Measurements from ENCODE around the gene ANAPC13.

GRCh38 chr3:134448664-134449063, 37.1 kb downstream of the ANAPC13 start:
- TF ChIP-seq EZH2phosphoT487 (IDR thresholded peaks at IDR 0.05; ENCODE audit: insufficient read depth, low read depth) (no peak), EZH2 (IDR thresholded peaks at IDR 0.05; ENCODE audit: insufficient read depth, poor library complexity, severe bottlenecking) (no peak)
